Measurements from ENCODE around the gene ZNF256. TPM values are rescaled to one million over a fixed set of nuclear protein-coding genes. Genes with fewer than 3 reads are reported as not detected.

ZNF256 gene
- total RNA-seq, 1 experiment from 2014 or later, result not detected

DNA sequence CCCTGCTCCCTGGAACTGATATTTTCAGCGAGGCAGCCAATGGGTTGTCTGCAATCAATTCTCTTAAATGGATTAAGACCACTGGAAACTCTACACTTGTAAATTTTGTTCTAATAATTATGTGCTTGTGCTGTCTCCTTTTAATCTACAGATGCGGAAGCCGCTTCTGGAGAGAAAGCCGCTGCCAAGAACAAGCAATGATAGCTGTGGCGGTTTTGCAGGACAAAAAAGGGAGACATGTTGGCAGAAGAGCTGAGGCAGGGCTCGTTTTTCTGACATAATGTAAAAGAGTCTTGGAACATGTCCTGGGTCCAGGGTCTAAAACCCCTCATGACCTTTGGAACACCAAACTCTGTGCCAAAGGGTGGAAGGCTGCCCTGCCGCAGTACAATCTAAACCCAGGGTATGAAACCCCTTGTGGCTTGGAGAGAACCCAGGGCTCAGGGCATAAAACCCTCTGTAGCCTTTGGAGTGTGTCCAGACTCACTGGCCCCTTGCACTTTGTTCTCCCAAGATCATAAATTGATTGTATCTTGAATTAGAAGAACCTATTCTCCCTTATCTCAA is 43.8 kb downstream of the ZNF256 start:
- Histone ChIP-seq H3K4me3 (replicated peaks in 1 of 2; ENCODE audit: low read depth in 1 of 2, low read length in 2 of 2) (no peak overlapping the region), H2AFZ (ENCODE audit: low read depth, low read length, poor library complexity, severe bottlenecking) (no peak overlapping the region), H3K79me2 (ENCODE audit: insufficient read depth, low read length) (no peaks in the 10 kb centered on the region), H3K9ac (ENCODE audit: low read length) (no peak overlapping the region), H3K36me3 (ENCODE audit: control insufficient read depth in 1 of 2, insufficient read depth in 2 of 2, low read length in 2 of 2) (no peaks in the 10 kb centered on the region; a peak in 1 of 4 replicates), H3K27me3 (ENCODE audit: insufficient read depth, low read length) (no peaks in the 10 kb centered on the region), H3K4me2 (ENCODE audit: low read length) (no peak overlapping the region), H4K20me1 (ENCODE audit: insufficient read depth) (no peaks in the 10 kb centered on the region), H3K27ac (ENCODE audit: low read depth, low read length) (no peak overlapping the region), H3K9me2 (ENCODE audit: insufficient read depth) (no peaks in the 10 kb centered on the region), H3K4me1 (ENCODE audit: control insufficient read depth in 1 of 2, insufficient read depth in 2 of 2, low read length in 2 of 2) (no peaks in the 10 kb centered on the region), H3K9me3 (ENCODE audit: control insufficient read depth in 1 of 2, insufficient read depth in 1 of 2, low read depth in 1 of 2, low read length in 2 of 2) (peaks cover 0 to 3% of the 10 kb centered on the region in 2 experiments; a peak in 1 of 4 replicates)
- intact Hi-C loops (cut with micrococcal nuclease), result loop anchor here (5.0 to 10.0 kb wide), 2 partner anchors 436 to 499 kb away; no protein-coding TSS in a partner anchor
- CTCF ChIA-PET, result no interaction called here
- POLR2A ChIA-PET, result no interaction called here
- DNase-seq (ENCODE audit: low read depth, low spot score), result no peak
- RAD21 ChIA-PET (ENCODE audit: low non-redundant PET in 1 of 2, low total read pairs in 2 of 2, uncharacterized antibody in 2 of 2, unreplicated experiment in 2 of 2), result no interaction called here
- TF ChIP-seq, protein P1, sequence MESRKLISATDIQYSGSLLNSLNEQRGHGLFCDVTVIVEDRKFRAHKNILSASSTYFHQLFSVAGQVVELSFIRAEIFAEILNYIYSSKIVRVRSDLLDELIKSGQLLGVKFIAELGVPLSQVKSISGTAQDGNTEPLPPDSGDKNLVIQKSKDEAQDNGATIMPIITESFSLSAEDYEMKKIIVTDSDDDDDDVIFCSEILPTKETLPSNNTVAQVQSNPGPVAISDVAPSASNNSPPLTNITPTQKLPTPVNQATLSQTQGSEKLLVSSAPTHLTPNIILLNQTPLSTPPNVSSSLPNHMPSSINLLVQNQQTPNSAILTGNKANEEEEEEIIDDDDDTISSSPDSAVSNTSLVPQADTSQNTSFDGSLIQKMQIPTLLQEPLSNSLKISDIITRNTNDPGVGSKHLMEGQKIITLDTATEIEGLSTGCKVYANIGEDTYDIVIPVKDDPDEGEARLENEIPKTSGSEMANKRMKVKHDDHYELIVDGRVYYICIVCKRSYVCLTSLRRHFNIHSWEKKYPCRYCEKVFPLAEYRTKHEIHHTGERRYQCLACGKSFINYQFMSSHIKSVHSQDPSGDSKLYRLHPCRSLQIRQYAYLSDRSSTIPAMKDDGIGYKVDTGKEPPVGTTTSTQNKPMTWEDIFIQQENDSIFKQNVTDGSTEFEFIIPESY (IDR thresholded peaks at IDR 0.05; ENCODE audit: extremely low read depth, insufficient replicate concordance, low read length), result no peak
- TF ChIP-seq, protein P2, sequence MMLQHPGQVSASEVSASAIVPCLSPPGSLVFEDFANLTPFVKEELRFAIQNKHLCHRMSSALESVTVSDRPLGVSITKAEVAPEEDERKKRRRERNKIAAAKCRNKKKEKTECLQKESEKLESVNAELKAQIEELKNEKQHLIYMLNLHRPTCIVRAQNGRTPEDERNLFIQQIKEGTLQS (IDR thresholded peaks at IDR 0.05), result no peak
- TF ChIP-seq FOSL1 (IDR thresholded peaks at IDR 0.05; ENCODE audit: low read depth) (no peak), SRF (IDR thresholded peaks at IDR 0.05; ENCODE audit: low read depth) (no peak), RAD21 (IDR thresholded peaks at IDR 0.05; ENCODE audit: low read depth) (no peak), ZFX (IDR thresholded peaks at IDR 0.05) (no peak), CEBPB (IDR thresholded peaks at IDR 0.05; ENCODE audit: low read depth) (no peak), YY1 (IDR thresholded peaks at IDR 0.05; ENCODE audit: extremely low read depth, insufficient replicate concordance, low read depth, low read length) (no peak), EZH2phosphoT487 (IDR thresholded peaks at IDR 0.05; ENCODE audit: borderline replicate concordance) (no peak)
- TF ChIP-seq, protein P3, sequence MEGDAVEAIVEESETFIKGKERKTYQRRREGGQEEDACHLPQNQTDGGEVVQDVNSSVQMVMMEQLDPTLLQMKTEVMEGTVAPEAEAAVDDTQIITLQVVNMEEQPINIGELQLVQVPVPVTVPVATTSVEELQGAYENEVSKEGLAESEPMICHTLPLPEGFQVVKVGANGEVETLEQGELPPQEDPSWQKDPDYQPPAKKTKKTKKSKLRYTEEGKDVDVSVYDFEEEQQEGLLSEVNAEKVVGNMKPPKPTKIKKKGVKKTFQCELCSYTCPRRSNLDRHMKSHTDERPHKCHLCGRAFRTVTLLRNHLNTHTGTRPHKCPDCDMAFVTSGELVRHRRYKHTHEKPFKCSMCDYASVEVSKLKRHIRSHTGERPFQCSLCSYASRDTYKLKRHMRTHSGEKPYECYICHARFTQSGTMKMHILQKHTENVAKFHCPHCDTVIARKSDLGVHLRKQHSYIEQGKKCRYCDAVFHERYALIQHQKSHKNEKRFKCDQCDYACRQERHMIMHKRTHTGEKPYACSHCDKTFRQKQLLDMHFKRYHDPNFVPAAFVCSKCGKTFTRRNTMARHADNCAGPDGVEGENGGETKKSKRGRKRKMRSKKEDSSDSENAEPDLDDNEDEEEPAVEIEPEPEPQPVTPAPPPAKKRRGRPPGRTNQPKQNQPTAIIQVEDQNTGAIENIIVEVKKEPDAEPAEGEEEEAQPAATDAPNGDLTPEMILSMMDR (IDR thresholded peaks at IDR 0.05 in 2 of 3, conservative IDR thresholded peaks at IDR 0.05 in 1 of 3; ENCODE audit: borderline replicate concordance in 1 of 3, insufficient read depth in 1 of 3, low read depth in 2 of 3, low read length in 2 of 3), result no peak
- no peak for ATAC-seq
- no TSS peak for BruUV-seq (replicated peaks)
